Epithelial cell of prostate (primary cell): ENCODE measurements around the gene ZNF536.

Source experiments
- DNase-seq: peaks from one replicate; pipeline ENCODE4 v3.0.0-alpha.2; 2011; ENCODE audit warnings: low read depth, low spot score
- H3K27ac ChIP-seq: fragments of 450-650 bp; 2 replicates; pipeline ENCODE4 v1.5.1; 2017; ENCODE audit warnings: mild to moderate bottlenecking

Gene ZNF536

GRCh38 chr19:30543243-30543945, 171.2 kb downstream of the ZNF536 start:
- H3K27ac ChIP-seq: no peak overlapping the region
- DNase-seq: no peak

GRCh38 chr19:30545752-30546151, 173.6 kb downstream of the ZNF536 start:
- H3K27ac ChIP-seq: no peak overlapping the region
- DNase-seq: no peak

DNA sequence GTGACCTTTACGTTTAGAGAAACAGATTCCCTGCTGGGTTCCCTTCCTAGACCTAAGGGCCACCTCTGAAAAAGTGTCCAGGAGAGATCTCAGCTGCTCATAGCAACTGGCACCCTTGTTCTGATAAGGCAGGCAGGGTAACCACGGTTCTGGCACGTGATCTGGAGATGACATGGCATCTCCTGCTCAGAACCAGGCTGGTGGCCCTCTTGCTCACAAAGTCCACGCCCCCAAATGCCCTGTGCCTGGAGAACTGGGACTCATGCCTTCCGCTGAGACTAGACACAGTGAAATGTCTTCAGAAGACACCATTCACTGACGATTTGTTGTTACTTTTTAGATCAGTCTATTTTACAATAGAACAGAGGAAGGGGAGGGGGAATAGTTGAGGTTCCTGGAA, 174.1 kb downstream of the ZNF536 start:
- no peak overlapping the region for H3K27ac ChIP-seq
- DNase-seq: no peak

- no peak for DNase-seq
- H3K27ac ChIP-seq: no peak overlapping the region
These were observed 175.1 kb downstream of the ZNF536 start for GRCh38 chr19:30547246-30547645.

DNA sequence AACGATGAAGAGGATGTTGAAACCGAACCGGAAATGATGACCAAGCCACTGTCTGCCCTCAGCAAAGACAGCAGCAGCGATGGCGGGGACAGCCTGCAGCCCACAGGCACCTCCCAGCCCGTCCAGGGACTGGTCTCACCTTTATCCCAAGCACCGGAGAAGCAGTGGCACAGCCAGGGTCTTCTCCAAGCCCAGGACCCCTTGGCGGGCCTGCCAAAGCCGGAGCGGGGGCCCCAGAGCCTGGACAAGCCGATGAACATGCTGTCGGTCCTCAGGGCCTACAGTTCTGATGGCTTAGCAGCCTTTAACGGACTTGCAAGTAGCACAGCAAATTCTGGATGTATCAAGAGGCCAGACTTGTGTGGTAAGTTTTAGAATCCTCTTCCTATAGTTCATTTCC, 177.0 kb downstream of the ZNF536 start:
- DNase-seq: no peak
- no peak overlapping the region for H3K27ac ChIP-seq

- no peak for DNase-seq
- H3K27ac ChIP-seq: no peak overlapping the region
These were observed 179.1 kb downstream of the ZNF536 start for GRCh38 chr19:30551271-30551670.

DNA sequence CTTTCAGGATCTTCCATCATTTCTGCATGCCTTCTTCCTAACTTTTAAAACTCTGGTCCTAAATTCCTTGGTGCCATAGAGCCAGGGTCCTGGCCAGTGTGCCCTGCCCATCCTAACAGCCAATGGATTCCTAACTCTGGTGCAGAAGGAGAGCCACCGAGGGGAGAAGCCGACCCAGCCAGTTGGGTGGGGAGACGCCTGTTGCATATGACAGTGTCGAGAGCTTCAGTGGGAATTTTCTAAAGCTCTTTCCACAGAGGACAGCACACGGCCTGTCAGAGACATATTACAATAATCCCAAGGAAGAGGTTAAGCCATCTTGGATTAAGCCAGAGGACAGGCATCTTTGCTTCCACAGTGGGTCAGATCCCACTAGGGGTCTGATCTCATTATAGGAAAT, 180.4 kb downstream of the ZNF536 start:
- H3K27ac ChIP-seq: no peak overlapping the region
- DNase-seq: no peak

GRCh38 chr19:30555075-30555790, 183.0 kb downstream of the ZNF536 start:
- no peak overlapping the region for H3K27ac ChIP-seq
- DNase-seq: no peak

DNA sequence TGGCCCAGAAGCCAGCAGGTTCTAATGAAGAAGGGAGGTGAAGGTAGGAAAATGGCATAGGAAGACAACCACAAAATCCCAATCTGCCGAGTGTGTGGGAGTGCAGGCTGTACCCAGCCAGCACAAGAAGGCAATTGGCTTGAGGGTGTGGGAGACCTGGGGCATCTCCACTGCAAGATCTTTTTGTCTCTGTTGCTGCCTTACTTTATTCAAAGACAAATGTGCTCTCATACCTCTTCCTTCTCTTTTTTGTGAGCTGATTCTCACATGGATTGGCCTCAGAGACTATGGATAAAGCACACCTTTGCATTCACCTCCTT, 183.6 kb downstream of the ZNF536 start:
- H3K27ac ChIP-seq: no peak overlapping the region
- DNase-seq: no peak

DNA sequence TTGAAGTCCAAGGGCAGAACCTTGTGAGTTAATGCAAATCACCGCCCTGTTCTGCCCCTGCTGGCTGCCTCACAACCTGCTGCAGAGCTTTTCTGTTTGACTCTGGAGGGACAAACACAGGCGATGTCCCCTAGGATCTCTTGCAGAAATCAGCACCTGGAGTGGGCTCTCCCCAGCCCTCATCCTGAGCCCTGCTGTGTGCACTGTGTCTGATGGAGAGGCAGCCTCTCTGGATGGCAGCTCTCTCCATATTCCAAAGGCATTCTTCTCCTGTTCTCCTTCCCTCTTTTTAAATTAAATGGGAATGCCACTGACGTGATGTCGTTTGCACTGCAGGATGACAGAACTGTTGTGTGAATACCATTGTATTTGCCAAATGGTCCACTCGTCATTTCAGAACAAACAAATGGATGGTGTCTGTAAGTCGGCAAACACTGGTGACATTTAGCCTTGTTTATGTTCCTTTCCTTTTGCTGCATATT, 184.1 kb downstream of the ZNF536 start:
- DNase-seq: no peak
- no peak overlapping the region for H3K27ac ChIP-seq

- no peak for DNase-seq
- no peak overlapping the region for H3K27ac ChIP-seq
These were observed 185.0 kb downstream of the ZNF536 start for GRCh38 chr19:30557212-30557611.

GRCh38 chr19:30557927-30558557, 185.9 kb downstream of the ZNF536 start:
- no peak for DNase-seq
- H3K27ac ChIP-seq: no peak overlapping the region

GRCh38 chr19:30558793-30559192, 186.6 kb downstream of the ZNF536 start:
- H3K27ac ChIP-seq: no peak overlapping the region
- DNase-seq: no peak

- H3K27ac ChIP-seq: no peak overlapping the region
- DNase-seq: no peak
These were observed 187.3 kb downstream of the ZNF536 start for GRCh38 chr19:30559446-30559845.

DNA sequence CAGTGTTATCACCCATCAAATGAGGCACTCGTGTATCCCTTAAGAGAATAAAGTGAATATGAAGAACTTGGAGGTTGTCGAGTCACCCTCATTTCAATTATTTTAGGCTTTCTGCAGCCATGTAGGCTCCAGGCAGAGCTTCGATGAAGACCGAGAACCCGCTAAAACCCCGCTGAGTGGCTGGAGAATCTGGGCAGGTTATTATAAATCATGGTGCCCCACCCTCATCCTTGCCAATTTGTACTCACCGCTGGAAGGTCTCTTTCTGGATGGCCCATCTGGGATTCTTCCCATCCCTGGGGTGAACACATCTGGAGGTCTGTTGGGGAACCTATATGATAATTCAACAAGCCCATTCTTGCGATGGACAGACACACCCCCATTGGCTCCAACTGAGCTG, 190.8 kb downstream of the ZNF536 start:
- H3K27ac ChIP-seq: no peak overlapping the region
- DNase-seq: no peak

DNA sequence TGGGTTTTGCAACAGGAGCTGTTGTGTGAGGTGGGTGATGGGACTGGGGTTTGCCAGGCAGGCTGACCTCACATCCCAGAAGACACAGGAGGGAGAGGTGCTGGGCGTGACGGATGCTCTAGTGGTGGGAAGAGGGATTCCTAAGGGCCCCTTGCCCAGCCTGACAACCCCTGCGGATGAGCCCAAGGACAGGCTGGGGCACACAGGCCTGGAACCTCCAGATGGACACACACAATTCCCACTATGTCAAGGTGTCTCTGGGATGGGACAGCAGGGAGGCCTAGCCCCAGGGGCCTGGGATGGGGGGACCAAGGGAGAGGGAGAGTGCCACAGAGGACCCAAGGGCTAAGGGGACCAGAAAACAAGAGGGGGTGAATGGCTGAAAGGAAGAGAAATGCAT, 191.5 kb downstream of the ZNF536 start:
- H3K27ac ChIP-seq: no peak overlapping the region
- DNase-seq: no peak

- DNase-seq: no peak
- H3K27ac ChIP-seq: no peak overlapping the region
These were observed 192.4 kb downstream of the ZNF536 start for GRCh38 chr19:30564551-30565011.

DNA sequence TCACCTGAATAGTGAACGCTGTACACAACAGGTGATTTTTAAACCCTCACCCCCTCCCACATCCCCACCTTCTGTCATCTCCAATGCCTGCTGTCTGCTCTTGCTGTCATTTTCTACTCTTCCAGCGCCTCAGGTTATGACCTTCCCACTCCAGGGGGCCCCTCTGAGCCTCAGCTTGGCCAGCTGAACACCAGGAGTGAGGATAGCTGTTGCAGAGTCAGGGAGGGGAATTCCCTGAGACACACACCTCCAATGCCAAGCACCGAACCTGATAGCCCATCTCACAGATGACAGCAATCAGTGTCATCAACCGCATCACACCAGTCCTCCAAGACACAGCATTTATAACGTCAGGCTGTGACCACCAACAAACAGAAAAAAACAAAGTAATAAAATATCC, 193.5 kb downstream of the ZNF536 start:
- H3K27ac ChIP-seq: no peak overlapping the region
- no peak for DNase-seq

- no peak overlapping the region for H3K27ac ChIP-seq
- DNase-seq: no peak
These were observed 194.7 kb downstream of the ZNF536 start for GRCh38 chr19:30566681-30567420.

GRCh38 chr19:30567536-30568232, 195.5 kb downstream of the ZNF536 start:
- H3K27ac ChIP-seq: no peak overlapping the region
- no peak for DNase-seq
